ENCODE data around the gene APPBP2. TPM values are rescaled to one million over a fixed set of nuclear protein-coding genes. Genes with fewer than 3 reads are reported as not detected.

APPBP2 gene
- total and polyA plus RNA-seq, 8 donors, result 4.0 to 29.6 (median 18.3) TPM

GRCh38 chr17:60416368-60416925 is 109.6 kb downstream of the APPBP2 start:
- ATAC-seq, result no peak
- no peak for FAIRE-seq
- no peaks in the 10 kb centered on the region for H3K36me3 ChIP-seq
- WGBS, 2 donors, result 67 to 79% methylated on average over 2 of the region's 2 CpGs
- H3K27me3 ChIP-seq, result no peaks in the 10 kb centered on the region
- H3K4me3 ChIP-seq, result no peak overlapping the region
- no peak for TF ChIP-seq CTCF (IDR thresholded peaks at IDR 0.05)
- no peak overlapping the region for H3K27ac ChIP-seq
- no peaks in the 10 kb centered on the region for H3K9me3 ChIP-seq
- no peaks in the 10 kb centered on the region for H3K4me1 ChIP-seq
- intact Hi-C loops (cut with DNase I), result no loop called here
- DNase-seq, result no peak

- no peaks in the 10 kb centered on the region for H3K4me1 ChIP-seq
- no peaks in the 10 kb centered on the region for H3K9me3 ChIP-seq
- no peak overlapping the region for H3K27ac ChIP-seq
- no peak overlapping the region for H3K4me3 ChIP-seq
- no peaks in the 10 kb centered on the region for H3K36me3 ChIP-seq
- DNase-seq (no peak), ATAC-seq (no peak), FAIRE-seq (no peak)
- WGBS, 2 donors, result 88 to 96% methylated on average over 1 of the region's 1 CpG
- TF ChIP-seq CTCF (IDR thresholded peaks at IDR 0.05), result no peak
- no peaks in the 10 kb centered on the region for H3K27me3 ChIP-seq
- intact Hi-C loops (cut with DNase I), result no loop called here
Observed at GRCh38 chr17:60415146-60415545, 110.9 kb downstream of the APPBP2 start.

DNA sequence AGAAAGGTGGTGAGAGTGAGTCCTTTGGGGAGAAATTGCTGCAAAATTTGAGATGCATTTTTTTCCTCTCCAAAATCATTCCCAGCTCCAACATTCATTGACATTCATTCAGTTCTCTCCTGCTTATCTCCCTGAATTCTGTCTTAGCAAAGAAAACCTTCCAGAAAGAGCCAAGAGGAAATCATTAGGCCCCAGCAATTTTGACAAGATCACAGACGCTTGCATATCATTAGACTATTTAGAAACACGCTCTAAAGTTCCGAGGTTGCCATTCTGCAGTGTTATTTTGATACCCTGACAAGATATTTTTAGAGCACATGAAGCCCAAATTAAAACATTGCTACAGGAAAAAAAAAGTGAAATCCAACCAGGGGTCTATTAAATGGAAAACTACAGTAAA is 113.3 kb downstream of the APPBP2 start:
- DNase-seq, result no peak
- H3K4me3 ChIP-seq, result no peak overlapping the region
- no peaks in the 10 kb centered on the region for H3K9me3 ChIP-seq
- H3K27ac ChIP-seq, result no peak overlapping the region
- H3K36me3 ChIP-seq, result no peaks in the 10 kb centered on the region
- WGBS, 2 donors, result 70 to 72% methylated on average over 3 of the region's 3 CpGs
- TF ChIP-seq CTCF (IDR thresholded peaks at IDR 0.05), result no peak
- no peak for FAIRE-seq
- no peaks in the 10 kb centered on the region for H3K27me3 ChIP-seq
- intact Hi-C loops (cut with DNase I), result no loop called here
- no peak for ATAC-seq
- no peaks in the 10 kb centered on the region for H3K4me1 ChIP-seq

DNA sequence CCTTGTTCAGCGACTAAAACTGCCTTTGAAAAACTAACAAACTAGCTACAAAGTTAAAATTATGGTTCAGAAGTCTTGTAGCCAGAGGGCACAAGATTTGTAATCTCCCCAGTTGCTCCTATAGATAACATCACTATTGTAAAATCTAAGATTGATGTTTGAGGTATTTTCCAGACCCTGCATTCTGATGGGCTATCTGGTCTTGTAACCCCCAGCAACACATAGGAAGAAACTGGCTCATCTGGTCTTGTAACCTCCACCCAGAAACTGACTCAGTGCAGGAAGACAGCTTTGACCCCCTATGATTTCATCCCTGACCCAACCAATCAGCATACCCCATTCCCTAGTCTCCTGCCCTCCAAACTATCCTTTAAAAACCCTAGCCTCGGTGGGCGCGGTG is 116.0 kb downstream of the APPBP2 start:
- FAIRE-seq, result no peak
- ATAC-seq, result no peak
- DNase-seq, result no peak
- Histone ChIP-seq H3K4me3 (no peak overlapping the region), H3K9me3 (no peaks in the 10 kb centered on the region), H3K4me1 (no peaks in the 10 kb centered on the region), H3K27me3 (no peaks in the 10 kb centered on the region), H3K27ac (no peak overlapping the region), H3K36me3 (no peaks in the 10 kb centered on the region)
- TF ChIP-seq CTCF (IDR thresholded peaks at IDR 0.05), result no peak
- 95 to 96% methylated on average over 4 of the region's 4 CpGs for WGBS, 2 donors
- intact Hi-C loops (cut with DNase I), result no loop called here

DNA sequence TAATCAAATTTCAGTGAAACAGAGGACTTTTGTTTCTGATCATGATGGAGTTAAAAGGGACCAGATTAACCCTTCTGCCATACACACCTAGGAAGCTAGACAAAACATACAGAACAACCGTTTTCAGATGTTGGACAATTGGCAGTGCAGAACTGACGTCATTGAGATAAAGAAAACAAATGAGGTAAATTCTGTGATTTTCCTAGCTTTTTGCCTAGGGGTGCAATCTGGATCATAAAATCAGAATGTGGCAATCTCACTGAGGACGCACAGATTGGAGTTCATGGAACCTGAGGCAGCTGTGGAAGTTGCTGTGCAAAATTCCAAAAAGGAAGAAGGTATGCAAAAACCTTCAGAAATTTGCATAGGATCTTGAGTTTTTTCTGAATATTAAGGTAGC is 119.2 kb downstream of the APPBP2 start:
- H3K27me3 ChIP-seq, result no peaks in the 10 kb centered on the region
- no peaks in the 10 kb centered on the region for H3K36me3 ChIP-seq
- DNase-seq, result no peak
- H3K27ac ChIP-seq, result no peak overlapping the region
- no peak for TF ChIP-seq CTCF (IDR thresholded peaks at IDR 0.05)
- H3K4me1 ChIP-seq, result no peaks in the 10 kb centered on the region
- 64 to 67% methylated on average over 3 of the region's 3 CpGs for WGBS, 2 donors
- no peaks in the 10 kb centered on the region for H3K9me3 ChIP-seq
- FAIRE-seq, result no peak
- ATAC-seq, result no peak
- intact Hi-C loops (cut with DNase I), result no loop called here
- H3K4me3 ChIP-seq, result no peak overlapping the region

Measured in pancreas (tissue), 10 donors.